Thoracic aorta (tissue), 2 donors: ENCODE measurements around the gene TRIO. TPM values are rescaled to one million over a fixed set of nuclear protein-coding genes. Genes with fewer than 3 reads are reported as not detected.

Source experiments
- ATAC-seq: fragments of 150-250 bp; one replicate; pipeline ENCODE4 v1.8.0; 2017; ENCODE audit warnings: low read depth; ENCODE audit not compliant: insufficient number of reproducible peaks, low FRiP score
- DNase-seq: peaks from one replicate; pipeline ENCODE4 v3.0.0-alpha.2; 2020; ENCODE audit warnings: low spot score
- H3K27ac ChIP-seq, 2 donors: fragments of 200-600 bp; sonication (generic); 1 replicate in 1 of 2; 2 replicates in 1 of 2; pipeline ENCODE4 v1.5.1; 2016; ENCODE audit warnings: mild to moderate bottlenecking in 2 of 2, moderate library complexity in 2 of 2
- H3K27me3 ChIP-seq: fragments of 200-600 bp; sonication (generic); replicated peaks from 2 replicates; pipeline ENCODE4 v1.6.0; 2016; ENCODE audit warnings: mild to moderate bottlenecking; ENCODE audit not compliant: insufficient read depth
- H3K36me3 ChIP-seq: fragments of 200-600 bp; sonication (generic); one replicate; pipeline ENCODE4 v1.5.1; 2016
- H3K4me1 ChIP-seq, 2 donors: fragments of 200-600 bp; sonication (generic); 1 replicate in 1 of 2; 2 replicates in 1 of 2; pipeline versions ENCODE4 v1.5.1 to v1.6.0; 2016; ENCODE audit warnings: low read depth in 2 of 2, mild to moderate bottlenecking in 1 of 2; ENCODE audit not compliant: control insufficient read depth in 1 of 2
- H3K4me3 ChIP-seq: fragments of 200-600 bp; sonication (generic); 2 replicates; pipeline ENCODE4 v1.5.1; 2016; ENCODE audit warnings: mild to moderate bottlenecking
- H3K9me3 ChIP-seq: fragments of 200-600 bp; sonication (generic); 2 replicates; pipeline ENCODE4 v1.5.1; 2016
- total RNA-seq, 2 donors: library from RNA; depleted of rRNA; stranded (reverse); fragments of >200 nt; gene quantifications; one replicate each; pipeline versions ENCODE4 v1.1.0 to v1.2.3, GENCODE V29; 2016
- TF ChIP-seq, protein P1 (sequence below): fragments of 200-600 bp; sonication (generic); IDR thresholded peaks from one replicate; pipeline ENCODE4 v1.5.1; 2019; ENCODE audit warnings: antibody characterized with exemption

Gene TRIO
- total RNA-seq, 2 donors from 2014 or later = 219 to 300 TPM

DNA sequence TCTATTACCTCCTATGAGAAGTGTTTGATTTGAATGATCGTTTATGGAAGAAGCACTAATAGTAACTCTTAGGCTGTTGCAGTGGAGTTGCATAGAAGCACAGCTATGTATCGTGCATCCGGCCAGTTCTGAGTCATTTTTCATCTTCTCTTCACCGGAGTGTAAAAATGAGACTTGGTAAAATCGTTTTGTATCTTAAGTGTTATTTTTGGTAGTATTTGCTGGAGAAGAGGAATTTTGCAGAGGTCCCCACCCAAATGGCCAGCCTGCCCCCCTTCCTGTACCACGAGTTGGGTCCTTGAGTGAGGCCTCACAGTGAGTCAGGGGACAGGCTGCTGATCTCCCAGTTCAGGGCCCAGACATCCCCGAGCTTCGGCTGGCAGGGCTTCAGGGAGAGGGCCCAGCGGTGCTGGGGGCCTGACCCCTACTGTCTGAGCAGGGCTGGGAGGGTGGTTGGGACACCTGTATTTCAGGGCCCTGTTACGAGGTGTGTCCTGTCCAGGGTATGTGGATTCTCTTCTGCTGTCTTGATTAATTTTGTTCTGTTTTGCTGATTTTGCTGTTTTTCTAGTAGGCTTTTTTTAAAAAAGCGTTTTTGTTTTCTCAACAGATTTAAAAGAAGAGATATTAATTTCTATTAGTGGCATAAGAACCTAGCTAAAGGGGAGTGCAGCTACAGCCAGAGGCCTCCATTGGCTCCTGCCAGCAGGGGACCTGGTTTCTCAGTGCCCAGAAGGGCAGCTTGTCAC lies 210.8 kb downstream of the TRIO start:
- Histone ChIP-seq H3K4me1 (peaks cover 0 to 27% of the 10 kb centered on the region in 2 donors), H3K36me3 (peaks cover 4% of the 10 kb centered on the region), H3K27me3 (no peaks in the 10 kb centered on the region), H3K9me3 (no peaks in the 10 kb centered on the region), H3K27ac (no peak overlapping the region), H3K4me3 (no peak overlapping the region)
- TF ChIP-seq, protein P1, sequence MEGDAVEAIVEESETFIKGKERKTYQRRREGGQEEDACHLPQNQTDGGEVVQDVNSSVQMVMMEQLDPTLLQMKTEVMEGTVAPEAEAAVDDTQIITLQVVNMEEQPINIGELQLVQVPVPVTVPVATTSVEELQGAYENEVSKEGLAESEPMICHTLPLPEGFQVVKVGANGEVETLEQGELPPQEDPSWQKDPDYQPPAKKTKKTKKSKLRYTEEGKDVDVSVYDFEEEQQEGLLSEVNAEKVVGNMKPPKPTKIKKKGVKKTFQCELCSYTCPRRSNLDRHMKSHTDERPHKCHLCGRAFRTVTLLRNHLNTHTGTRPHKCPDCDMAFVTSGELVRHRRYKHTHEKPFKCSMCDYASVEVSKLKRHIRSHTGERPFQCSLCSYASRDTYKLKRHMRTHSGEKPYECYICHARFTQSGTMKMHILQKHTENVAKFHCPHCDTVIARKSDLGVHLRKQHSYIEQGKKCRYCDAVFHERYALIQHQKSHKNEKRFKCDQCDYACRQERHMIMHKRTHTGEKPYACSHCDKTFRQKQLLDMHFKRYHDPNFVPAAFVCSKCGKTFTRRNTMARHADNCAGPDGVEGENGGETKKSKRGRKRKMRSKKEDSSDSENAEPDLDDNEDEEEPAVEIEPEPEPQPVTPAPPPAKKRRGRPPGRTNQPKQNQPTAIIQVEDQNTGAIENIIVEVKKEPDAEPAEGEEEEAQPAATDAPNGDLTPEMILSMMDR = no peak
- no peak for ATAC-seq
- DNase-seq = no peak

DNA sequence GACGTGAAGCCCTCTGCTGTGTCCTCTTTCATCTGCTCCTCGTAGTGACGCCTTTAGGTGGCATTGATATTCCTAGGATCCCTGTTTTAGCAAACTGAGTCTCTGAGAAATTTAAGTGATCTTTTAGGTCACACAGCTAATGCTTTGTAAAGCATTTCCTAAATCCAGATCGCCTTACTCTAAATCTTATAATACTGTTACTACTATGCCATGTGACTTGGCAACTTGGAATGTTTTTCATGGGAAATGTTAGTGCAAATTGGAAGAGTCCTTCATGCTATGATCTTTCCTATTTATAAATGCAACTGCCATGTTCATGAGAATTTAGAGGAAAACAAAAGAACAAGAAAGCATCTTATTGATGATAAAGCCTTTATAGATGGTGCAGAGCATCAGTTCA lies 212.2 kb downstream of the TRIO start:
- DNase-seq = no peak
- H3K4me1 ChIP-seq = peaks cover 0 to 27% of the 10 kb centered on the region in 2 donors
- TF ChIP-seq, protein P1 = no peak
- H3K36me3 ChIP-seq = peaks cover 17% of the 10 kb centered on the region
- no peak overlapping the region for H3K4me3 ChIP-seq
- H3K27ac ChIP-seq = no peak overlapping the region
- H3K9me3 ChIP-seq = no peaks in the 10 kb centered on the region
- ATAC-seq = no peak
- no peaks in the 10 kb centered on the region for H3K27me3 ChIP-seq

DNA sequence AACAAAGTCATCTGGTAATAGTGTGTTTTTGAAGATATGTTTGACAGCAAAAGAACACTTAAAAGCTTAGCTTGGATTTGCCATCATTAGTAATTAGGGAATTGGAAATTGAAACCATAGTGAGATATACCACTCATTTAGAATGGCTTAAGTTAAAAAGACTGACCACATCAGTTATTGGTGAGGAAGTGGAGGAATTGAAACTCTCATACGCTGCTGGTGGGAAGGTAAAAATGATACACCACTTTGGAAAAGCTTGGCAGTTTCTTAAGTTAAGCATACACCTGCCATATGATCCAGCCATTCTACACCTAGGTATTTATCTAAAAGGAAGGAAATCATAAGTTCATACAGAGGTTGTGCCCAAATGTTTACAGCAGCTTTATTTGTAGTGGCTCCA lies 213.2 kb downstream of the TRIO start:
- peaks cover 0 to 27% of the 10 kb centered on the region in 2 donors for H3K4me1 ChIP-seq
- peaks cover 23% of the 10 kb centered on the region for H3K36me3 ChIP-seq
- no peak overlapping the region for H3K4me3 ChIP-seq
- TF ChIP-seq, protein P1 = no peak
- H3K9me3 ChIP-seq = no peaks in the 10 kb centered on the region
- no peaks in the 10 kb centered on the region for H3K27me3 ChIP-seq
- ATAC-seq (no peak), DNase-seq (no peak)
- no peak overlapping the region for H3K27ac ChIP-seq

DNA sequence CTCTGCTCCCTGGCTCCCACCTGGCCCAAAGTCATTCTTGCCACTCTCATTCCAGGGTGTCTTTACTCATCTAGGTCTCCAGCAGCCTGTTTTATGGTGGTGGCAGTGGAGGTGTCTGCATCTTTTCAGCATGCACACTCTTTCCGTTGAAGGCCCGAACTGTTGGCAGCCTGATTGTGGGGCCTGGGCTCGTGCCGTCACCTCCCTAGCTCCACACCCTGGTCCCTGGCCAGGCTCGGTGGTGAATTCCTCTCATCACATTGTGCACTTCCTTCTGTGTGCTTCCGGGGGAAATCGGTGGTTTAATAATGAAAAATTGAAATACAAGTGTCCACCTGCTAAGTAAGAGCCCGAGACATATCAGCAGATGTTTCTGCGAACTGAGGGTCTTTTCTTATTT lies 214.3 kb downstream of the TRIO start:
- Histone ChIP-seq H3K27ac (no peak overlapping the region), H3K27me3 (no peaks in the 10 kb centered on the region), H3K4me1 (peaks cover 0 to 19% of the 10 kb centered on the region in 2 donors), H3K36me3 (peaks cover 26% of the 10 kb centered on the region), H3K4me3 (no peak overlapping the region), H3K9me3 (no peaks in the 10 kb centered on the region)
- TF ChIP-seq, protein P1 = no peak
- ATAC-seq = no peak
- DNase-seq = no peak

DNA sequence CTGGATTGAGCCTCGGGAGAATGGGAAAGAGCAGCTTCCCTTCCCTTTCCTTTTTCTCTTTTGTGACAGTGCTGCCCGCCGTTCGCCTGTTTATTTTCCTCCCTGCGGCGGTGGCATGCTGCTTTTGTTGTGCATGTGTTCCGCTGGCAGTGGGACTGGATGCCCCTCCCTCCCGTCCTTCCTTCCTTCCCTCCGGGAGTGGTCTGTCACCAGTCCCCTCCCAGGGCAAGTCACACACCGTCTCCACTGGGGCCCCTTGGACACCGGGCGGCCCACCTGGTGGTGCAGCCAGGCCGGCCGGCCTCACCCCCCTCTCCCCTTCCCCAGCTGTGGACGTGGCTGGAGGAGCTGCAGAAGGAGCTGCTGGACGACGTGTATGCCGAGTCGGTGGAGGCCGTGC lies 214.7 kb downstream of the TRIO start:
- no peaks in the 10 kb centered on the region for H3K9me3 ChIP-seq
- no peak for ATAC-seq
- no peaks in the 10 kb centered on the region for H3K27me3 ChIP-seq
- H3K27ac ChIP-seq = no peak overlapping the region
- no peak for DNase-seq
- TF ChIP-seq, protein P1 = no peak
- peaks cover 26% of the 10 kb centered on the region for H3K36me3 ChIP-seq
- peaks cover 0 to 18% of the 10 kb centered on the region in 2 donors for H3K4me1 ChIP-seq
- H3K4me3 ChIP-seq = no peak overlapping the region
